ENCODE measurements around the gene TRIM6.
"Not testable (repeated sequence)": the region's sequence is repeated elsewhere in the genome, so short reads cannot be mapped to it uniquely, and the experiment has no call there.

TRIM6 gene, protein sequence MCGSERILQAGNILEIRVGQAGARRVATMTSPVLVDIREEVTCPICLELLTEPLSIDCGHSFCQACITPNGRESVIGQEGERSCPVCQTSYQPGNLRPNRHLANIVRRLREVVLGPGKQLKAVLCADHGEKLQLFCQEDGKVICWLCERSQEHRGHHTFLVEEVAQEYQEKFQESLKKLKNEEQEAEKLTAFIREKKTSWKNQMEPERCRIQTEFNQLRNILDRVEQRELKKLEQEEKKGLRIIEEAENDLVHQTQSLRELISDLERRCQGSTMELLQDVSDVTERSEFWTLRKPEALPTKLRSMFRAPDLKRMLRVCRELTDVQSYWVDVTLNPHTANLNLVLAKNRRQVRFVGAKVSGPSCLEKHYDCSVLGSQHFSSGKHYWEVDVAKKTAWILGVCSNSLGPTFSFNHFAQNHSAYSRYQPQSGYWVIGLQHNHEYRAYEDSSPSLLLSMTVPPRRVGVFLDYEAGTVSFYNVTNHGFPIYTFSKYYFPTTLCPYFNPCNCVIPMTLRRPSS

DNA sequence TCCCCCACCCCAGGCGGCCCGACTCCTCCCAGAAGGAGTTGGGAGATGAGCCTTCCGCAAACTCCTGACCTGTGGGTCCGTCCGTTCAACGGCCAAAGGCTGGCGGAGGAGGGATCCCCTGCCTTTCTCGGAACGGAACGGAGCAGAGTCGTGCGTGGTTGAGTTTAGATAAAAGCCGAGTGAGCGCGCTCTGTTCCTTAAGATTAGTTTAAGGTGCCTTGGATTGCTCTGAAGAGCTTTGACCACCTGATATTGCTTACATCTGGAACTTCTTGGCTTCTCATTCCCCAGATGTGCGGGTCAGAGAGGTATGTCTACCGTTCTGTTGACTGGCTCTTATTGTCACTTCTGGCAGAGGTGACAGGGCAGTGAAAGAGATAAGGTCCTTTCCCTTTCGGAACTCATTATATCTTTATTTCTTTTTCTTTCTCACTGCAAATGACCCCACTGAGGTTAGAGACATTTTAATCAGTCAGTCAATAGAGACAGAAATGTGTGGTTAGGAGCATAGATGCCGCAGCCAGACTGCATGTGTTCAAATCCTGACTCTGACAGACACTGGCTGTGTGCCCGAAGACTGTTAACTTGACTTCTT, at the start of gene TRIM6:
TSS of gene TRIM6 (plus strand) at position 31 of the 595 bp plus-strand sequence. CDS start at position 292, 261 bp downstream.
- DNase-seq (ENCODE audit: low read depth in 1 of 2, low spot score in 1 of 2) = no peak

DNA sequence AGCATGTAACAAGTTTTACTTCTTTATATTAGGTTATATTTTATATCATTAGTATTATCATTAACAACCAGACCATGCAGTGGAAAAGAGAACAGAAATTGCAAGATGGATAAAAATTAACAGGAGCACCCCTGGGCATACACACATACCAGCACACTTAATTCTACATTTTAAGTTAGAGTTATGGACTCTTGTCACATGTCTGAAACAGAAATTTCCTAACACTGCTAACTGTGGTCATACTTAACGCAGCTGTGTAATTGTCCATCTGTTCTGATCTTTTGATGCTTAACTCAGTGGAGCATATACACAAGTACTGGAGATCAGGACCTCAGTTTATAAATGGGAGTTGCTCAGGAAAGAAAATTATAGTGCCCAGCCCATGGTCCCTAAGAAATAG, 48.5 kb upstream of the TRIM6 start:
- no peak for DNase-seq (ENCODE audit: low read depth in 1 of 2, low spot score in 1 of 2)

DNA sequence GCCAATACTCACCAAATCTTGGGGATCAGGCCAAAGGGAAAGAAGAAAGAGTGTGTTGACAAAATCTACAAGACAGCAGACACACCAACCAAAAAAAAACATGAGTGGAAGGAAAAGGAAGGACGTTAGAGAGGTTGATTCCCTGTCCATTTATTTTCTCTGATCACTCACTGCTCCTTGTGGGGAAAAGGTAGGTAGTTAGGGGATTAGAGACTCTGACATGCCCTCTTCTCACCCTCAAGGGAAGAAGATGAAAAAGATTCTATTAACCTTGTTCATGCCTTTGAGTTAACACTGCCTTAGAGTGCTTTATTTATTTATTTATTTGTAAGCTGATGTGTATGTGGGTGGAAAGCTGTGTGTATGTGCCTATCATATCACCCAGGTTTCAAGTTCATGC, 48.0 kb upstream of the TRIM6 start, which contains the start of gene OR52H1:
TSS of gene OR52H1 (minus strand) at position 101 of the 400 bp plus-strand sequence. CDS start 3,035 bp downstream, outside the sequence.
- DNase-seq (ENCODE audit: low read depth in 1 of 2, low spot score in 1 of 2) = no peak

DNA sequence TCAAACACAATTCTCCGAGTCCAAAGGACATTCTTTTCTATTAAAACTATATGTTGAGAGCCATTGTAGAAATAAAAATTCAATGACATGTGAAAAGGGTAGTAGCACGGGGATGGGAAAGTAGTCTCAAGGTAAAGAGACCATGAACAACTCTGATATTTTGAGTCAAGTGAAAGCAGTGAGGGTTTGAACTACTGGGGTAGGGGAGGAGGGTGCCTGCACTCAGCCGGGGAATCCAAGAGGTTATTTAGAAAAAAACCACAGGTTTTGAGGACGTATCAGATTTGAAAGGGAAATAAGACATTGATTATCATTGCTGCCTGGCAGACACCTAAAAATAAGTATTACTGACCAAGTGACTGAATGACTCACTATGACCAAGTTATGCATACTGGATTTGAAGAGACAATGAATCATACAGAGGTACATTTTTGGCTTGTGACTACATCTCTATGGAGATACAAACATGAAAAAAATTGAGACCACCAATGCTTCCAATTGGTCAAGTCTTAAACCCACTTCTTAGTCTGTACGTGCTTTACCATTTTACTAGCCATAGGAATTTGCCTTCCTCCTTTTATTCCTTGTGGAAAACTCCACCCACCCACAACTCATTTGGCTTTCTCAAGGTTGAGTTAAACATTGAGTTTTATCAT, 45.9 kb upstream of the TRIM6 start:
- no peak for DNase-seq (ENCODE audit: low read depth in 1 of 2, low spot score in 1 of 2)

DNA sequence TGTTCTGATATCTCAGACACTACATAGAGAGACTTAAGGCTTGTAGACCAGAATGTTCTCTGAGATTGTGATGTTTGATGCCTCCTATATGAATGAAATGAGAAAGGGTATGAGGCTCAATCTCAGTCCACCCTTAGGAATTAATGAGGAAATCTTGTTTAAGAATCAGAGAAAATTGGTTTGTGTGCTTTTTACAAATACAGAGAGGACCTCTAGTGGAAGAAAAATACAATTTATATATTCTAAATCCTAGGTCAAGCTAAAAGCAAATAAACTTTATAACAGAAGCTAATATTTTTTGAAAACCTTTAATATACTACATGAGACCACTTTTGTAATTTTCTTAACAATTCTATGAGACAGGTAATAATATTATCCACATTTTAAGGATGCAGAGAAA, 43.1 kb upstream of the TRIM6 start:
- DNase-seq (ENCODE audit: low read depth in 1 of 2, low spot score in 1 of 2) = no peak

DNA sequence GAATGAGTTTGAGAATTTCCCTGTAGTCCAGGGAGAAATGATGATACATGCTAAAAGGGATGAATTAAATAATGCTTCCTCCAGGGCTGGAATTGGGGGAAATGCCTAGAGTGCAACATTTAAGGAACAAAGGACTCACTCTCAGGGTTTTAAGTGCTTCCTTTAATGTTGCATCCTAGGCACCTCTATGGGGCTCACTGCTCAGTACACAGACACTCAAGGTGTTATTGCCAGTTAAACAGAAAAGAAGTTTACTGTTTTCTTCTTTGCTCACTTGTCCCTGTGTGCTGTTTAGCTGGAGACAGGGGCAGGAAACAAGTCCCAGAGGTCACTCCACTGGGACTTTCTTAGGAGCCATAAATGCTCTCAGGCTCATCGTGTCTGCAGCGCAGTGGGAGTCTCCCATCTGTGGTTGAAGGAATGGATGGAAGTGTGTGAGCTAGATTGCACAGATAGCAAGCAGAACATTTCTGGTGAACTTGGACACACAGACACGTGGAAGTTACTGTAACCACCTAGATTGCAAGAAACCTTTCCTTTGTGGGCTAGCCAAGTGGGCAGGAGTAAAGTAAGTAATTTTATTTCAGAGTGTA, 39.7 kb upstream of the TRIM6 start:
- DNase-seq (ENCODE audit: low read depth in 1 of 2, low spot score in 1 of 2) = no peak

DNA sequence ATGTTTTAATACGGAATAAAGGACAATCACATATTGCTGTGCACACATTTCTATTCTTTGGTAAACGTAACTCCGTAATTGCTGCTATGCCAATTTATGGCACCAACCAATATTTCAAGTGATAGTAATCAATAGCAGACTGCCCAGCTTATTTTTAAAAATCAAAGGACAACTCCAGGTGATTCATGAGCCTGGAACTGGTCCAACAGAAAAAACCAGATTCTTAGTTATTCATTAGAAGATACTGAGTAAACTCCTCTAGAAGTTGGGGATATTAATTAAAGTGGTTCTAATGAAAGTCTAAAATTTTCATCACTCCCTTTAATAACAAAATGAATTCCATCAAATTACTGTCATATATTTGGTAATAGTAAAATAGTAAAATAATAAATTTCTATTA, 38.7 kb upstream of the TRIM6 start:
- DNase-seq (ENCODE audit: low read depth in 1 of 2, low spot score in 1 of 2) = no peak

DNA sequence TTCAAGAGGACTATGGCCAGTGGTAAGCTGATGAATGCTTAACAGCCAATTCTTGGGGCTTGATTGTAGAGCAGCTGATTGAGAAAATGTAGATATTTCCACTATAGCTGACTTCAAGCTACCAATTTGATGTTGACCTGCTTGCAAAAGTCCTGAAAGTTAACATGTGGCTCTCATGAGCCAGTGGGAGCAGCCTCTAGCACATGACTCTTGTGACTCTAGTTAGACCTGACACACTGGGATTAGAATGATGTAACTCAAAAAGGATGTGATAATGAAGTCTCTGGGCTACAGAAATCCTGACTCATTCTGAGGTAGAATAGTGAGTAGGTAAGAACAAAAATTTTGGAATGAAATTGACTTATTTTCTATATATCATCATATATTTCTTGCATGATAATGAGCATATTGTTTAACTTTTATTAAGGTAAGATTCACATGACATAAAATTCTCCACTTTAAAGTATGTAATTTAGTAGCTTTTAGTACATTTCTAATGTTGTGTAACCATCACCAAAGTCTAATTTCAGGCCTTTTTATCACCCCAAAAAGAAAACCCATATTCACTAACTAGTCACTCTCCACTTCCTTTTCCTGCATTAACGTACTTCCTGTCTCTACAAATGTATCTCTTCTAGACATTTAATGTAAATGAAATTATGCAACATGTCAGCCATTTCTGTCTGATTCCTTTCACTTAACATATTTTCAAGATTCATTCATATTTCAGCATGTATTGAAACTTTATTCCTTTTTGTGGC, 32.0 kb upstream of the TRIM6 start:
- DNase-seq (ENCODE audit: low read depth in 1 of 2, low spot score in 1 of 2) = no peak

DNA sequence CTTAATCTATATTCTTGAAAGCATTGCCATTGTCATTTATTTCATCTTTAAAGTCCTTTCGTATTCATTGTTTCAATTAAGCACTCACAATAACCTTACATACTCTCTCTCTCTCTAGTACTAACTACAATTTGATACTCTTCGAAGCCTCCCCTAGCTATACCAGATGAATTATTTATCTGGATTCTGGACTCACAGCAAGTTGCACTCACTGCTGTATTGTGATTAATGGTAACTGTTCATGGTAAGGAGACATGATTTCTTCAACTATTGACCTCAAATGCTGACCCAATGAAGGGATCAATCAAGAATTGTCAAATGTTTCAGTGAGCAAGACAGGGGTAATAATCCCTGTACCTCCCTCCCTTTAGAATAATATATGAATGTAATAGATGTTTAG, 21.8 kb upstream of the TRIM6 start:
- DNase-seq (ENCODE audit: low read depth in 1 of 2, low spot score in 1 of 2) = no peak

DNA sequence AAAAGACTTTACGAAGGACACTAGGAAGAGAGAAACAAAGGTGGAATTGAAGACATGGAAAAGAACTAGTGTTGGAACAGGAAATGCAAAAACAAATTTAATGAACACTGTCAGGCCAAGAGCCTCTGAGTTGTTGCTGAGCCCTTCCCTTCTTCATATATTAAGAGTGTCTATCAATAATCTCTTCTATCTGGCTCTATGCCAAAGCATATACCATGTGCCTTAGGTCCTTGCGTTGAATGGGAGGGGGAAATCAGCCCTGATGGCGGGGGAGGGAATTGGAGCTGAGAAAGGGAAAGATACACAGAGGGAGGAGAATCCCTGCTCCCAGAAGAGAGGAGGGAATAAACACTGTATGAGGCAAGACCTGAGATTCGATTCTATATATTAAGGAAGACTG, 21.3 kb upstream of the TRIM6 start:
- DNase-seq (ENCODE audit: low read depth in 1 of 2, low spot score in 1 of 2) = no peak

DNA sequence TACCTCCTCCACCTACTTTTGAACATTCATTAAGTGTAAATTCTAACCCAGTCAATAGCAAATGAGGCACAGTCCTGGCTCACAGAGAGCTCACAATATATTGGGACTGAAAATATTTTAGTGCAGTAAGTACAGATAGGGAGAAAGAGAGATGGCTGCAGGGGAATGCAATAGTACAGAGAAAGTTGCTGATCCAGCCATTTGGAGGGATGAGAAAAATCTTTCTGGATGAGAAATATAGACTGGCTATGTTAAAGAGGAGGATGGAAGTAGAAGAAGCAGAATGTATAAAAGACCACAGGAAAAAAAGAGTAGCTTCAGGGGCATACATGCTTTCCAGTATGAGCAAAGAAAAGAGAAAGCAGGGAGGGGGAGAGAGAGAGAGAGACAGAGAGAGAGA, 19.3 kb upstream of the TRIM6 start:
- DNase-seq (ENCODE audit: low read depth in 1 of 2, low spot score in 1 of 2) = no peak

DNA sequence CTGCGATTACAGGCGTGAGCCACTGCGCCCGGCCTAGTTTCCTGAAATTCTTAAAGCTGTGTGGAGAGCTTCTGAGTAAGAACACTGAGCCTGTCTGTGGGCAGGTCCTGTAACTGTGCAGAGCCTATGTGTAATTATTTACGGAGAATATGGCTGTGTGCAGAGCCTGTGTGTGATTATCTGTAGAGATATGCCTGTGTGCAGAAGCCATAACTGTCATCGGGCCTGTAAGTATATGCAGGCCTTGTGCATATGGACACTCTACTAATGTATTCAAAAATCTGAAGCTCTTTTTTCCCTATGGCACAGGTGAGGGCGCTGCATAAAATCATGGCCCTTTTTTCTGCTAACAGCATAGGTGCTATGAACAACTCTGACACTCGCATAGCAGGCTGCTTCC, 15.9 kb upstream of the TRIM6 start, which contains the start of gene OR52B6:
TSS of gene OR52B6 (plus strand) at position 301 of the 400 bp plus-strand sequence. CDS start at position 301, 0 bp downstream.
- DNase-seq (ENCODE audit: low read depth in 1 of 2, low spot score in 1 of 2) = no peak

DNA sequence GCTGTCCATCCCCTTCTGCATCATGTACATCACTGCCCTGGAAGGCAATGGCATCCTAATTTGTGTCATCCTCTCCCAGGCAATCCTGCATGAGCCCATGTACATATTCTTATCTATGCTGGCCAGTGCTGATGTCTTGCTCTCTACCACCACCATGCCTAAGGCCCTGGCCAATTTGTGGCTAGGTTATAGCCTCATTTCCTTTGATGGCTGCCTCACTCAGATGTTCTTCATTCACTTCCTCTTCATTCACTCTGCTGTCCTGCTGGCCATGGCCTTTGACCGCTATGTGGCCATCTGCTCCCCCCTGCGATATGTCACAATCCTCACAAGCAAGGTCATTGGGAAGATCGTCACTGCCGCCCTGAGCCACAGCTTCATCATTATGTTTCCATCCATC, 15.4 kb upstream of the TRIM6 start:
- no peak for DNase-seq (ENCODE audit: low read depth in 1 of 2, low spot score in 1 of 2)

DNA sequence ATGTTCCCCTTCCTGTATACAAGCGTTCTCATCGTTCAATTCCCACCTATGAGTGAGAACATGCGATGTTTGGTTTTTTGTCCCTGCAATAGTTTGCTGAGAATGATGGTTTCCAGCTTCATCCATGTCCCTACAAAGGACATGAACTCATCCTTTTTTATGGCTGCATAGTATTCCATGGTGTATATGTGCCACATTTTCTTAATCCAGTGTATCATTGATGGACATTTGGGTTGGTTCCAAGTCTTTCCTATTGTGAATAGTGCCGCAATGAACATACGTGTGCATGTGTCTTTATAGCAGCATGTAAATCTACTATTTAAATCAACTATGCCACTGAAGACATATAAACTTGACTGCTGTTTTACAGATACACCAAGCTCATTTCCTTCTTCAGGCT, 12.0 kb upstream of the TRIM6 start:
- DNase-seq (ENCODE audit: low read depth in 1 of 2, low spot score in 1 of 2) = not testable (repeated sequence)

DNA sequence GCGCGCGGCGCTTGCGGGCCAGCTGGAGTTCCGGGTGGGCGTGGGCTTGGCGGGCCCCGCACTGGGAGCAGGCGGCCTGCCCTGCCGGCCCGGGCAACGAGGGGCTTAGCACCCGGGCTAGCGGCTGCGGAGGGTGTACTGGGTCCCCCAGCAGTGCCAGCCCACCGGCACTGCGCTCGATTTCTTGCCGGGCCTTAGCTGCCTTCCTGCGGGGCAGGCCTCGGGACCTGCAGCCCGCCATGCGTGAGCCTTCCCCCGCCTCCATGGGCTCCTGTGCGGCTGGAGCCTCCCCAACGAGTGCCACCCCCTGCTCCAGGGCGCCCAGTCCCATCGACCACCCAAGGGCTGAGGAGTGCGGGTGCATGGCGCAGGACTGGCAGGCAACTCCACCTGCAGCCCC, 6.5 kb upstream of the TRIM6 start:
- not testable (repeated sequence) for DNase-seq (ENCODE audit: low read depth in 1 of 2, low spot score in 1 of 2)

DNA sequence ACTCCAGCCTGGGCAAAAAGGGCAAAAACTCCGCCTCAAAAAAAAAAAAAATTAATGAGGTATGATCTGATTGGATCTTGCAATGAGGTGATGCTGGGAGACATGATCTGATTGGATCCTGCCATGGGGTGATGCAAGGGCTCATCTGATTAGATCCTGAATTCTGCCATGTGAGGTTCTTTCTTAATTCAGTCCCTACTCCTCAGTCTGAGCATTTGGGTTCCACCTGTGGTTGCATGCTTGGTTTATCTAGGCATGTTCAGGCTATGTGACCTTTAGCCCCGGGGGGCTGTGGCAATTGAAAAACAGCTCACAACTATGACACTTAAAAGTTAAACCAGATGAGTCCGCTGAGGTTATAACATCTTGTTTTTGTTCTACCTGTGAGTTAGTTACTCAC, 4.8 kb upstream of the TRIM6 start:
- no peak for DNase-seq (ENCODE audit: low read depth in 1 of 2, low spot score in 1 of 2)

DNA sequence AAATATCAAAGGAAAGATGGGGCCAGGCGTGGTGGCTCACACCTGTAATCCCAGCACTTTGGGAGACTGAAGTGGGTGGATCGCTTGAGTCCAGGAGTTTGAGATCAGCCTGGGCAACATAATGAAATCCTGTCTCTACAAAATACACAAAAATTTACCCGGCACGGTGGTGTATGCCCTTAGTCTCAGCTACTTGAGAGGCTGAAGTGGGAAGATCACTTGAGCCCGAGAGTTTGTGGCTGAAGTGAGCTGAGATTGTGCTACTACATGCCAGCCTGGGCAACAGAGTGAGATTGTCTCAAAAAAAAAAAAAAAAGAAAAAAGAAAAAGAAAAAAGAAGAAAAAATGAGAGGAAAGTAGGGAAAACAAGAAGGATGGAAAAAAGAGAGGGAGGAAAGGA, 3.8 kb upstream of the TRIM6 start:
- no peak for DNase-seq (ENCODE audit: low read depth in 1 of 2, low spot score in 1 of 2)

DNA sequence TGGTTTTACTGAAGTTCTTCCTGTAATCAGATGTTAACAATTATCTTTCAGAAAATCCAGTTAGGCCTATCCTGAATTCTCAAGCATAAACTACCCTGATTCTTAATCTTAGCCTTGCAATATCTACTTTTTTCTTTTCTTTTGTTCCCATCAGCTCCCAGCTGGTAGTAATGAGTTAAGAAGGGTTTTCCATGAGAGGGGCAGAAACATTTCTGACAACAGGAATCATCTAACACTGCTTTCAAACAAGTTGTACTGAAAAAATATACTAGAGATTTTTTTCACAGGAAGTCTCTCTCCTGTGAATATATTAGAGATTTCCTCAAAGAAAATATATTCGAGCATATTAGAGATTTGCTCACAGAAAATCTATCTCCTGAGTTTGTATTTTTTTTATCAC, 3.3 kb upstream of the TRIM6 start:
- no peak for DNase-seq (ENCODE audit: low read depth in 1 of 2, low spot score in 1 of 2)

DNA sequence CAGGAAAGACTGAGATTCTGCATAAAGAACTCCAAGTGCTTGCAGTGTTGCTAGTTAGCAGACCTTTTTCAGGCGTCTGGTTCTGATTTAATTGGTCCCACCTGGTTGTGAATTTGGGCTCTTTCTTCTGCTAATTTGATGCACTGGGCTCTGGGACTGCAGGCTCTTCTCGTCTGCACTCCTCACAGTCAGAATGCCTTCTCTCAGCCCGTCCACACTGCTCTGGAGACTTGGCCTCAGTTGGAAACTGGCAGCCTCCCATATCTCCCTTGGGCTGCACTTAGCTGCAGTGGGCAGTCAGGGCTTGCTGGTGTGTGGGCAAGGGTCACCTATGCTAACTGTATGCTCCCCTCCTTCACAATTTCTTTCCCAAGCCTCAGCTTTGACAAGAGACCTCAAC, 1.5 kb downstream of the TRIM6 start:
- no peak for DNase-seq (ENCODE audit: low read depth in 1 of 2, low spot score in 1 of 2)

DNA sequence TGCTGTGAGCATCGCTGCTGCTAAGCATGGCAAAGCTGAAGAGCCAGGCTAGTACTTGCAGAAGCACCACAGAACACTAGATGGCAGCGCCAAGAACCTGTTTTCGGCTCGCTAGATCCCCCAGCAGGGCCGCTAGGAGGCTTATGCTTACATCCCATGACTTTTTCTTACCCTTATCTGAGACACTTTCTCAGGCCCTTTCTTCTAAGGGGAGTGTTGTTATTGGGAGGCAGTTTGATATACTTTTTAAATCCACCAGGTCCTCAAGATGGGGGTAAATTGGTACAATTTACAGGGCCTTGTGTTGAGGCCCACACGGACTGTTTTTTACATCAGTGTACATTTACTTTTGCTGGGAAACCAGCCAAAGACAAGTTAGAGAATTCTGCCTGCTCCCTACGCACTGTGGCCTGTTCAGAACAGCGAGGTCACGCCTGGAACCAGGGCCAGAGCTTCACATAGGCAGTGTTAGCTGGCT, 4.0 kb downstream of the TRIM6 start:
- DNase-seq (ENCODE audit: low read depth in 1 of 2, low spot score in 1 of 2) = peak; percentile 22 to 29

DNA sequence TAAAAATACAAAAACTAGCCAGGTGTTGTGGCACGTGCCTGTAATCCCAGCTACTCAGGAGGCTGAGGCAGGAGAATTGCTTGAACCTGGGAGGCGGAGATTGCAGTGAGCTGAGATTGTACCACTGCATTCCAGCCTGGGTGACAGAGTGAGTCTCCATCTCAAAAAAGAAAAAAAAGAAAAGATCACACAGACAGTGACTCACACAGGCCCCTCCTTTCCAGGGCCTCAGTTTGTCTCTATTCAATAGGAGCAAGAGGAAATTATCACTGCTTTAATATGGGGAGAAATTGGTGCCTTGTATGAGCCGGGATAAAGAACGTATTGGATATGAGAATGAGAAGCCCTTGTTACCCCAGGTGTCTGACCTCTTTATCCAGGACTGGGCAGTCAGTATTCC, 6.4 kb downstream of the TRIM6 start:
- DNase-seq (ENCODE audit: low read depth in 1 of 2, low spot score in 1 of 2) = not testable (repeated sequence)

Data from activated T-helper 1 cell treated with anti-CD3 and anti-CD28 coated beads, Interleukin-2, amount 50 U/mL, for 16 hours (primary cell).